NCI-H2081 (cell line): ENCODE measurements around the gene FUT9.
"Not testable (repeated sequence)": the region's sequence is repeated elsewhere in the genome, so short reads cannot be mapped to it uniquely, and the experiment has no call there.

ENCODE experiments used
- DNase-seq, 2 experiments: peaks; one replicate each; lab custom pipeline; 2025; lab: John Stamatoyannopoulos, UW

Gene FUT9

GRCh38 chr6:96186094-96186493, 170.3 kb downstream of the FUT9 start:
- no peak for DNase-seq

- DNase-seq: no peak
These were observed 170.9 kb downstream of the FUT9 start for GRCh38 chr6:96186516-96187195.

GRCh38 chr6:96194675-96195074, 178.9 kb downstream of the FUT9 start:
- no peak for DNase-seq

GRCh38 chr6:96195272-96195671, 179.5 kb downstream of the FUT9 start:
- no peak for DNase-seq

GRCh38 chr6:96196633-96197032, 180.9 kb downstream of the FUT9 start:
- DNase-seq: no peak

GRCh38 chr6:96197241-96197640, 181.5 kb downstream of the FUT9 start:
- no peak for DNase-seq

GRCh38 chr6:96202571-96202970, 186.8 kb downstream of the FUT9 start:
- no peak for DNase-seq

GRCh38 chr6:96211341-96211740, 195.6 kb downstream of the FUT9 start:
- no peak for DNase-seq

- no peak for DNase-seq
These were observed 196.3 kb downstream of the FUT9 start for GRCh38 chr6:96212066-96212465.

- no peak for DNase-seq
These were observed 198.0 kb downstream of the FUT9 start for GRCh38 chr6:96213784-96214183.

GRCh38 chr6:96223695-96224094, 207.9 kb downstream of the FUT9 start:
- no peak for DNase-seq

GRCh38 chr6:96227135-96227534, 211.4 kb downstream of the FUT9 start:
- DNase-seq: no peak

GRCh38 chr6:96234444-96234843, 218.7 kb downstream of the FUT9 start:
- DNase-seq: no peak

- no peak for DNase-seq
These were observed 220.2 kb downstream of the FUT9 start for GRCh38 chr6:96235927-96236326.

GRCh38 chr6:96236471-96236870, 220.7 kb downstream of the FUT9 start:
- no peak for DNase-seq

- DNase-seq: no peak
These were observed 222.0 kb downstream of the FUT9 start for GRCh38 chr6:96237638-96238347.

- DNase-seq: no peak
These were observed 230.8 kb downstream of the FUT9 start for GRCh38 chr6:96246563-96246962.

GRCh38 chr6:96249755-96250154, 234.0 kb downstream of the FUT9 start:
- DNase-seq: no peak

- no peak for DNase-seq
These were observed 242.0 kb downstream of the FUT9 start for GRCh38 chr6:96257751-96258150.

- DNase-seq: not testable (repeated sequence)
These were observed 245.1 kb downstream of the FUT9 start for GRCh38 chr6:96260787-96261430.
